GM19328 (cell line): ENCODE data around the gene CD248.
"Not testable (repeated sequence)": the region's sequence is repeated elsewhere in the genome, so short reads cannot be mapped to it uniquely, and the experiment has no call there.

ENCODE experiments used
- ATAC-seq: cut with Tn5 transposase; IDR thresholded peaks from one replicate; pipeline ENCODE4 v1.9.1; 2021; ENCODE audit warnings: mild to moderate bottlenecking, moderate library complexity; ENCODE audit not compliant: unreplicated experiment

CD248 gene

GRCh38 chr11:66328302-66329144 lies 11.7 kb upstream of the CD248 start:
- ATAC-seq = no peak

GRCh38 chr11:66328031-66328301 lies 11.1 kb upstream of the CD248 start:
- no peak for ATAC-seq

GRCh38 chr11:66327171-66328030 lies 10.6 kb upstream of the CD248 start:
- ATAC-seq = no peak

- ATAC-seq = no peak
These were observed 9.6 kb upstream of the CD248 start for GRCh38 chr11:66326261-66327111.

GRCh38 chr11:66325263-66325671 lies 8.4 kb upstream of the CD248 start:
- ATAC-seq = no peak

GRCh38 chr11:66324664-66325063 lies 7.8 kb upstream of the CD248 start:
- no peak for ATAC-seq

- ATAC-seq = no peak
These were observed 6.8 kb upstream of the CD248 start for GRCh38 chr11:66323684-66324083.

GRCh38 chr11:66322732-66323427 lies 6.0 kb upstream of the CD248 start:
- no peak for ATAC-seq

- ATAC-seq = no peak
These were observed 4.8 kb upstream of the CD248 start for GRCh38 chr11:66321606-66322005.

- not testable (repeated sequence) for ATAC-seq
These were observed 3.9 kb upstream of the CD248 start for GRCh38 chr11:66320748-66321147.

- not testable (repeated sequence) for ATAC-seq
These were observed 3.4 kb upstream of the CD248 start for GRCh38 chr11:66320289-66320688.

- no peak for ATAC-seq
These were observed 1.7 kb upstream of the CD248 start for GRCh38 chr11:66318600-66318970.

- ATAC-seq = no peak
These were observed 1.1 kb upstream of the CD248 start for GRCh38 chr11:66317723-66318599.

- ATAC-seq = no peak
These were observed 478 bp upstream of the CD248 start for GRCh38 chr11:66317322-66317722.

- ATAC-seq = no peak
These were observed 678 bp downstream of the CD248 start for GRCh38 chr11:66315921-66316811.

- ATAC-seq = no peak
These were observed 1.4 kb downstream of the CD248 start for GRCh38 chr11:66315498-66315885.

- no peak for ATAC-seq
These were observed 2.0 kb downstream of the CD248 start for GRCh38 chr11:66314561-66315497.

GRCh38 chr11:66314186-66314501 lies 2.7 kb downstream of the CD248 start:
- ATAC-seq = no peak
